Measurements from ENCODE around the gene VMP1.

VMP1 gene

GRCh38 chr17:59684967-59685366 is 22.5 kb upstream of the VMP1 start:
- TF ChIP-seq CTCF (IDR thresholded peaks at IDR 0.05; ENCODE audit: insufficient read depth, low read length, poor library complexity, severe bottlenecking) = no peak
- no peak overlapping the region for H3K4me3 ChIP-seq (replicated peaks; ENCODE audit: low read depth, low read length)
- H3K27me3 ChIP-seq (replicated peaks; ENCODE audit: control insufficient read depth, insufficient read depth, low read length) = no peaks in the 10 kb centered on the region
- DNase-seq (ENCODE audit: extremely low read depth, insufficient read length) = no peak
- H3K36me3 ChIP-seq (ENCODE audit: control insufficient read depth, insufficient read depth, low read length) = peaks cover 13% of the 10 kb centered on the region

GRCh38 chr17:59688008-59688407 is 19.4 kb upstream of the VMP1 start:
- DNase-seq (ENCODE audit: extremely low read depth, insufficient read length) = no peak

GRCh38 chr17:59688496-59688895 is 19.0 kb upstream of the VMP1 start:
- no peak for TF ChIP-seq CTCF (IDR thresholded peaks at IDR 0.05; ENCODE audit: insufficient read depth, low read length, poor library complexity, severe bottlenecking)
- DNase-seq (ENCODE audit: extremely low read depth, insufficient read length) = no peak
- Histone ChIP-seq H3K27me3 (replicated peaks; ENCODE audit: control insufficient read depth, insufficient read depth, low read length) (no peaks in the 10 kb centered on the region), H3K36me3 (ENCODE audit: control insufficient read depth, insufficient read depth, low read length) (peaks cover 11% of the 10 kb centered on the region), H3K4me3 (replicated peaks; ENCODE audit: low read depth, low read length) (no peak overlapping the region)

More at GRCh38 chr17:59688008-59688407, 19.4 kb upstream of the VMP1 start:
- no peak overlapping the region for H3K4me3 ChIP-seq (replicated peaks; ENCODE audit: low read depth, low read length)
- H3K36me3 ChIP-seq (ENCODE audit: control insufficient read depth, insufficient read depth, low read length) = peaks cover 9% of the 10 kb centered on the region
- TF ChIP-seq CTCF (IDR thresholded peaks at IDR 0.05; ENCODE audit: insufficient read depth, low read length, poor library complexity, severe bottlenecking) = no peak
- H3K27me3 ChIP-seq (replicated peaks; ENCODE audit: control insufficient read depth, insufficient read depth, low read length) = no peaks in the 10 kb centered on the region

- Histone ChIP-seq H3K27me3 (replicated peaks; ENCODE audit: control insufficient read depth, insufficient read depth, low read length) (no peaks in the 10 kb centered on the region), H3K36me3 (ENCODE audit: control insufficient read depth, insufficient read depth, low read length) (peaks cover 17% of the 10 kb centered on the region), H3K4me3 (replicated peaks; ENCODE audit: low read depth, low read length) (no peak overlapping the region)
- no peak for DNase-seq (ENCODE audit: extremely low read depth, insufficient read length)
- no peak for TF ChIP-seq CTCF (IDR thresholded peaks at IDR 0.05; ENCODE audit: insufficient read depth, low read length, poor library complexity, severe bottlenecking)
These were observed 13.9 kb upstream of the VMP1 start for GRCh38 chr17:59693582-59693981.

- no peaks in the 10 kb centered on the region for H3K27me3 ChIP-seq (replicated peaks; ENCODE audit: control insufficient read depth, insufficient read depth, low read length)
- H3K4me3 ChIP-seq (replicated peaks; ENCODE audit: low read depth, low read length) = no peak overlapping the region
- TF ChIP-seq CTCF (IDR thresholded peaks at IDR 0.05; ENCODE audit: insufficient read depth, low read length, poor library complexity, severe bottlenecking) = no peak
- no peak for DNase-seq (ENCODE audit: extremely low read depth, insufficient read length)
- H3K36me3 ChIP-seq (ENCODE audit: control insufficient read depth, insufficient read depth, low read length) = peaks cover 18% of the 10 kb centered on the region
These were observed 13.1 kb upstream of the VMP1 start for GRCh38 chr17:59694344-59694743.
